GM18873 (cell line): ENCODE measurements around the gene ACADM.
"Not testable (repeated sequence)": the region's sequence is repeated elsewhere in the genome, so short reads cannot be mapped to it uniquely, and the experiment has no call there.

ENCODE experiments used
- ATAC-seq: cut with Tn5 transposase; IDR thresholded peaks from one replicate; pipeline ENCODE4 v1.9.1; 2021; ENCODE audit warnings: mild to moderate bottlenecking, moderate library complexity, moderate number of reproducible peaks; ENCODE audit not compliant: unreplicated experiment, low FRiP score

ACADM gene

DNA sequence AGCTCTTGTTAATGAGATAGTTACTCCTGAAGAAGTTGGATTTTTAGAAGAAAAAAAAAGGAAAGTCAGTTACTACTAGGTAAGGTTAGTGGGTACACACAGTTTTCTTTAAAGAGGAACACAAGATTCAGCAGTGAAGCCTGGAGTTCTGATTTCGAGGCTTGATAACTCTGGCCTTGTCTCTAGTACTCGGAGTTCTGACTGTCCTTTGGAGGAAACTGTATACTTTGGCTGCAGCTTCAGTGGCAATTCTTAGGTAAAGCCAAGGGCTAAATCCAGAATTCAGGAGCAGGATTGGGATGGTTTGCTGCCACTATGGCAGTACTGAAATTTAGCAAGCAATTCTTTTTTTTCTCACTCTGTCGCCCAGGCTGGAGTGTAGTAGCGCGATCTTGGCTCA, 9.2 kb downstream of the ACADM start:
- ATAC-seq: no peak

DNA sequence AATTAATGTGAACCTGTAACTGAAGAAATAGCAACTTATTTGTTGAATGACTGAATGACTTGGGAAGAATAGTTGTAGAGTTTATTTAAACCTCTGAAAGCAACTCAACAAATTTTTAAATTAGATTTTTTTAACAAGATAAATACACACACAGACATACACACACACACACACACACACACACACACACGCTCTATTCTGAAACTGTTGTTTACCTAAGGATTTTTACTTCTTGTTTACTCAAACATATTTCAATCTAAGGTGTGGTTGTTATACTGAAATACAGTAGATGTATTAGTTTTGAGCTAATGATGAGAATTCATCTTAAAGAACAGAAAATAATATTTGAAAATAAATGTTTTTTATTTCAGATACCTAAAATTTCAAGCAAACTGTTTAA, 11.5 kb downstream of the ACADM start:
- ATAC-seq: no peak

GRCh38 chr1:75742047-75742625, 17.6 kb downstream of the ACADM start:
- ATAC-seq: no peak

DNA sequence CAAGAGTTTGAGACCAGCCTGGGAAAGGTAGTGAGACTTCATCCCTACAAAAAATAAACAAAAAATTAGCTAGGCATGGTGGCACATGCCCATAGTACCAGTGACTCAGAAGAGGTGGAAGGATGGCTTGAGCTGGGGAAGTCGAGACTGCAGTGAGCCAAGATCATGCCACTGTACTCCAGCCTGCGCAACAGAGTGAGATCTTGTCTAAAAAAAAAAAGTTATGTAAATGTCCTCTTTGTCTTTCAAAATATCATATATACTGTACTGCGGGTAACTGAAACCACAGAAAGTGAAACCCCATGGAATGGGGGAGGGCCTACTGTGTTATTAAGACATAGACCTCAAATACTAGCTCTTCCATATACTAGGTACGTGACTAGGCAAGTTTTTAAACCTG, 20.8 kb downstream of the ACADM start:
- peak; percentile 68 for ATAC-seq

- not testable (repeated sequence) for ATAC-seq
These were observed 32.7 kb downstream of the ACADM start for GRCh38 chr1:75757210-75757609.

- not testable (repeated sequence) for ATAC-seq
These were observed 34.0 kb downstream of the ACADM start for GRCh38 chr1:75758543-75758942.

DNA sequence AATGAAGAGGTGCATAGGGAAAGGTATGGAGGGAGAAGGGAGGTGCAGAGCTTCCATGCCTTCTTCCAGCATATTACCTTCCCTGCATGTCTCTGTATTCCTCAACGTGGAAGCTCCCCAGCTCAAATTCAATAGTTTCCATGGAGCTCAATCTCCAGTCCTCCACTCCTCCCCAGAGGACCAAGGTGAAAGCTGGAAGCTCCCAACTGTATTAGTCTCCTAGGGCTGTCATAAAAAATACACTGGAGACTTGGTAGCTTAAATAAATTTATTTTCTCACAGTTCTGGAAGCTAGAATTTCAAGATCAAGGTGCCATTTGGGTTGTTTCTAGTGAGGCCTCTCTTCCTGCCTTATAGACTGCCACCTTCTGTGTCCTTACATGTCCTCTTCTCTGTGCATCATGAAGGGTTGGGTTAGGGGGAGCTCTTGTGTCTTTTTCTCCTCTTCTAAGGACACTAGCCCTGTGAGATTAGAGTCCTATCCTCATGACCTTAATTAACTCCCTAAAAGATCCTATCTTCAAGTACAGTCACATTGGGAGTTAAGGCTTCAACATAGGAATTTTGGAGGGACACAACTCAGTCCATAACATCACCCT, 39.6 kb downstream of the ACADM start:
- no peak for ATAC-seq

- no peak for ATAC-seq
These were observed 41.3 kb downstream of the ACADM start for GRCh38 chr1:75765697-75766355.

- ATAC-seq: no peak
These were observed 43.5 kb downstream of the ACADM start for GRCh38 chr1:75768016-75768415.

DNA sequence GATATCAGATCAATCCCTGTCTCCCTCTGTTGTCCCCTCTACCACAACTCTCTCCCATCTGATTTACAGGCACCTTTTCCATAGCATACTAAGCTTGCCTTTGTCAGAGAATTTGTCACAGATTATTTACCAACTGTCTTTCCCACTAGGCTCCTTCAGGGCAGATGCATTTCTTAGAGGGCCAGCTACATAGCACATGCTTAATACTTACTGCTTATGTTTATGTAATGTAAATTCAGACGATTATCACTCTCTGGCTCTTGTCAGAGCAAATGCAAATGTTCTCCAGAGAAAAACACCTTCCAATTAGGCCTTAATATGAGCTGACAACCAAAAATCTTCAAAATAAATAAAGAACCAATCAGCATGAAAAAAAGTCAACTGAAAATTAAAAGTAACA, 46.3 kb downstream of the ACADM start:
- ATAC-seq: no peak

DNA sequence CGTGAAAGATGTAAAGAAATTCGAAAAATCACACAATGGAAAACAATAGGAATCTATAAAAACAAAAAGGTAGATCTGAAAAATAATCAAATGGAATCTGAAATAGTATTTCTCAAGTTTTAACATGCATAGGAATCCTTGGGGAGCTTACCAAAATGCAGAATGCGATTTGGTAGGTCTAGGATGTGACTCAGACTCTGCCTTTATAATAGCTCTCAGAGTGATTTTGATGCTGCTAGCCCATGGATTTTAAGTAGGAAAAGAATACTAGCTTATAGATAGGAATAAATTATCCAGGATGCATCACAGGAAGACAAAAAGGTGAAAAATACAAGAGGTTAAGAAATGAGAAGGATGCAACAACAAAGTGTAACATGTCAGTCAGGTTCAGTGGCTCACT, 47.5 kb downstream of the ACADM start:
- no peak for ATAC-seq

GRCh38 chr1:75777812-75778211, 53.3 kb downstream of the ACADM start:
- not testable (repeated sequence) for ATAC-seq

DNA sequence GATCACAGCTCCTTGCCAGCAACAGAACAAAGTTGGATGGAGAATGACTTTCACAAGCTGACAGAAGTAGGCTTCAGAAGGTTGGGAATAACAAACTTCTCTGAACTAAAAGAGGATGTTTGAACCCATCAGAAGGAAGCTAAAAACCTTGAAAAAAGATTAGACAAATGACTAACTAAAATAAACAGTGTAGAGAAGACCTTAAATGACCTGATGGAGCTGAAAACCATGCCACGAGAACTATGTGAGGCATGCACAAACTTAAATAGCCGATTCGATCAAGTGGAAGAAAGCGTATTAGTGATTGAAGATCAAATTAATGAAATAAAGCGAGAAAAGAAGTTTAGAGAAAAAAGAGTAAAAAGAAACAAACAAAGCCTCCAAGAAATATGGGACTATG, 54.2 kb downstream of the ACADM start:
- not testable (repeated sequence) for ATAC-seq

- not testable (repeated sequence) for ATAC-seq
These were observed 55.7 kb downstream of the ACADM start for GRCh38 chr1:75780183-75780582.

- ATAC-seq: not testable (repeated sequence)
These were observed 59.4 kb downstream of the ACADM start for GRCh38 chr1:75783920-75784319.

DNA sequence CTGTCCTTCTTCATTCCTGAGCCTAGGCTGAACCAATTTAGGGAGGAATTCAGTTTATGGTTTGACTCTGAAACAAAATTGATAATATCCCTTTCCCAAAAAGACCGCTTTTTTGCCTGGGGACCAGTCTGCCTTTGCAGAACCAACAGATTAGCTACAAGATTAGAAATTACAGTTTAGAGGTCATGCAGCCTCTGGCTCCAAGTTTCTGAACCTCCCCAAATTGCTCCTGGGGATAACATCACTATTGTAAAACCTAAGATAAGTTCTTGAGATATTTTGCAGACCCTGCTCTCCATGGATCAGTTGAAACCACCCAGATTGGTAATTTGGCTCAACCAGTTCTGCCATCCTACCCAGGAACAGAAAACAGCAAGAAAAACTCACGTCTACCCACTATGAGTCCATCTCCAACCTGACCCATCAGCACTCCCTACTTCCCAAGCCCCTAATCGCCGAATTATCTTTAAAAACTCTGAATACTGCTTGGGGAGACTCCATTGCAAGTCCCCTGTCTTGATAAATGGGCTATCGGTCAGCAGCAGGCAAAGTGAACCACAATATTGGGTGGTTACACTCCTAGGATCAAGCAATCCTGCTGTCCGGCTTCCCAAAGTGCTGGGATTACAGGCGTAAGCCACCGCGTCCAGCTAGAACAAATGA, 60.9 kb downstream of the ACADM start:
- peak; percentile 21 for ATAC-seq

- ATAC-seq: peak; percentile 75
These were observed 61.7 kb downstream of the ACADM start, which contains the start of gene RABGGTB for GRCh38 chr1:75785983-75786853. Gene RABGGTB, plus strand, starts transcription at chr1:75786256. Its CDS starts 16 bp downstream, at chr1:75786272.

DNA sequence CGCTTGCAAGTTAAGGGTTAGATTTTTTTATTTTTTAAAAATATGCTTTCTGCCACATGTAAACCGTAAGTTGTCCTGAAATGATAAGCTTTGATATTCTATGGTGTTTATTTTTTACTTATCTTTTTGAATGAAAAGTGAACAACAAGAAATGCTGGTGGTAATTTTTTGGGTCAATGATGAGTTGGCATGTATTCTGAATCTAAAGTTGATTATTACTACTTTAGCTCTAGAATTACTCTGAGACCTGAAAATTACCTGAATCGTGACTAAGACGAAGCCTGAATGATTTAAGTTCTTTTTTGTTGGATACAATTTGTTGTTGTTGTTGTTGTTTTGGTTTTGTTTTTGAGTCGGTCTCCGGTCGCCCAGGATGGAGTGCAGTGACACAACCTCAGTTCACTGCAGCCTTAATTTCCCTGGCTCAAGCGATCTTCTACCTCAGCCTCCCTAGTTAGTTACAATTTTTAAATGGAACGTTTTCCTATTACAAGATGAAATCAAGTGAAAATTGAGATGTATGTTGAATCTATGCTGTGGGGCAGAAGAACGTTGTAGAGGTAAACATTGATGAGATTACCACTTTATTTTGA, 62.5 kb downstream of the ACADM start:
- no peak for ATAC-seq

- no peak for ATAC-seq
These were observed 63.0 kb downstream of the ACADM start for GRCh38 chr1:75787524-75787923.

DNA sequence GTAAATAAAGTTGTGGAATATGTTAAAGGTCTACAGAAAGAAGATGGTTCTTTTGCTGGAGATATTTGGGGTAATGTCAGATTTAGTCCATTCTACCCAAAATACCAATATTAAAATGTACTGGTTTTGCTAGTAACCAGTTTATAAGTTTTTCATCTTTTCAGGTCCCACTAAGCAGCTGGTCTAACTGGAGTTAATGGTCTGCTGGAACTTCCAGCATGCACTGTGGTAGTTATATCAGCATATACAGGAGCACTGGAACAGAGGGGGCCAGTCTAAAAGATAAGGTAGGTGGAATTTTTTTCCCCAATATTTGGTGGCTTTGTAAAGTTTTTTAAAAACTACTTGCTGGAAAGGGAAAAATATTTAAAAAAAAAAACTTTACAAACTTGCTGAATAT, 65.5 kb downstream of the ACADM start:
- no peak for ATAC-seq
